KMS-11 (cell line): ENCODE data around the gene GLS.

Experiments
- H2AFZ ChIP-seq: fragments of 200-600 bp; sonication (generic); 2 replicates; pipeline ENCODE4 v1.6.1; 2016; ENCODE audit warnings: antibody characterized with exemption, mixed run types, low read depth
- H3K27ac ChIP-seq: fragments of 200-600 bp; sonication (generic); 2 replicates; pipeline ENCODE4 v1.6.1; 2016; ENCODE audit warnings: mild to moderate bottlenecking, mixed run types
- H3K27me3 ChIP-seq: fragments of 200-600 bp; sonication (generic); 2 replicates; pipeline ENCODE4 v1.6.1; 2017; ENCODE audit warnings: mild to moderate bottlenecking, low read depth, mixed run types, moderate library complexity; ENCODE audit not compliant: insufficient read depth
- H3K36me3 ChIP-seq: fragments of 200-600 bp; sonication (generic); 2 replicates; pipeline ENCODE4 v1.6.1; 2017; ENCODE audit warnings: mild to moderate bottlenecking, mixed run types; ENCODE audit not compliant: insufficient read depth
- H3K4me1 ChIP-seq: fragments of 200-600 bp; sonication (generic); 2 replicates; pipeline ENCODE4 v1.6.1; 2016; ENCODE audit warnings: mild to moderate bottlenecking, low read depth, mixed run types; ENCODE audit not compliant: poor library complexity, severe bottlenecking
- H3K4me2 ChIP-seq: fragments of 200-600 bp; sonication (generic); 2 replicates; pipeline ENCODE4 v1.7.0; 2016; ENCODE audit warnings: mild to moderate bottlenecking, mixed run types
- H3K4me3 ChIP-seq: fragments of 200-600 bp; sonication (generic); IDR thresholded peaks from 2 replicates; pipeline ENCODE4 v1.6.1; 2017; ENCODE audit warnings: low read depth, low read length, mixed read lengths; ENCODE audit not compliant: insufficient read depth
- H3K79me2 ChIP-seq: fragments of 200-600 bp; sonication (generic); 2 replicates; pipeline ENCODE4 v1.6.1; 2016; ENCODE audit warnings: low read depth, mixed run types; ENCODE audit not compliant: insufficient read depth
- H3K9ac ChIP-seq: fragments of 200-600 bp; sonication (generic); 2 replicates; pipeline ENCODE4 v1.6.1; 2016; ENCODE audit warnings: mild to moderate bottlenecking, mixed run types
- H4K20me1 ChIP-seq: fragments of 200-600 bp; sonication (generic); 2 replicates; pipeline ENCODE4 v1.6.1; 2016; ENCODE audit warnings: mild to moderate bottlenecking, mixed run types; ENCODE audit not compliant: insufficient read depth
- CTCF ChIP-seq: fragments of 200-600 bp; sonication (generic); conservative IDR thresholded peaks from 2 replicates; pipeline ENCODE4 v1.6.1; 2017; ENCODE audit warnings: low read depth, mild to moderate bottlenecking, antibody characterized with exemption, low read length, moderate library complexity, mixed read lengths

The GLS gene

GRCh38 chr2:190840569-190841172, 40.0 kb upstream of the GLS start:
- Histone ChIP-seq H3K27ac (no peak overlapping the region), H3K9ac (no peak overlapping the region), H3K4me3 (no peak overlapping the region), H3K79me2 (no peaks in the 10 kb centered on the region), H2AFZ (no peak overlapping the region), H3K4me1 (no peaks in the 10 kb centered on the region), H4K20me1 (no peaks in the 10 kb centered on the region), H3K4me2 (no peak overlapping the region), H3K36me3 (no peaks in the 10 kb centered on the region), H3K27me3 (no peaks in the 10 kb centered on the region)
- no peak for TF ChIP-seq CTCF

- Histone ChIP-seq H4K20me1 (no peaks in the 10 kb centered on the region), H3K36me3 (no peaks in the 10 kb centered on the region), H3K4me2 (no peak overlapping the region), H3K4me1 (no peaks in the 10 kb centered on the region), H3K4me3 (no peak overlapping the region), H3K9ac (no peak overlapping the region), H2AFZ (no peak overlapping the region), H3K79me2 (no peaks in the 10 kb centered on the region), H3K27me3 (no peaks in the 10 kb centered on the region), H3K27ac (no peak overlapping the region)
- no peak for TF ChIP-seq CTCF
Observed at GRCh38 chr2:190841707-190842505, 38.7 kb upstream of the GLS start.

- H3K27me3 ChIP-seq = no peaks in the 10 kb centered on the region
- no peaks in the 10 kb centered on the region for H3K79me2 ChIP-seq
- TF ChIP-seq CTCF = no peak
- no peak overlapping the region for H3K4me2 ChIP-seq
- H3K9ac ChIP-seq = no peak overlapping the region
- H3K36me3 ChIP-seq = no peaks in the 10 kb centered on the region
- H4K20me1 ChIP-seq = no peaks in the 10 kb centered on the region
- no peak overlapping the region for H3K4me3 ChIP-seq
- no peak overlapping the region for H2AFZ ChIP-seq
- no peak overlapping the region for H3K27ac ChIP-seq
- H3K4me1 ChIP-seq = no peaks in the 10 kb centered on the region
Observed at GRCh38 chr2:190842606-190843104, 38.0 kb upstream of the GLS start.

- H3K27me3 ChIP-seq = no peaks in the 10 kb centered on the region
- H3K4me1 ChIP-seq = no peaks in the 10 kb centered on the region
- no peak overlapping the region for H3K4me2 ChIP-seq
- H3K36me3 ChIP-seq = no peaks in the 10 kb centered on the region
- H3K27ac ChIP-seq = no peak overlapping the region
- H3K9ac ChIP-seq = no peak overlapping the region
- H2AFZ ChIP-seq = no peak overlapping the region
- H3K79me2 ChIP-seq = no peaks in the 10 kb centered on the region
- no peak overlapping the region for H3K4me3 ChIP-seq
- no peaks in the 10 kb centered on the region for H4K20me1 ChIP-seq
- TF ChIP-seq CTCF = no peak
Observed at GRCh38 chr2:190843890-190844699, 36.5 kb upstream of the GLS start.
